ENCODE measurements around the gene TERC.

- TF ChIP-seq CTCF (IDR thresholded peaks at IDR 0.05) (no peak), POLR2A (IDR thresholded peaks at IDR 0.05) (no peak)
Measured at GRCh38 chr3:169790219-169790618, 25.4 kb upstream of the TERC start.
